HG02759 (cell line): Measurements from ENCODE around the gene CCDC160.
"Not testable (repeated sequence)": the region's sequence is repeated elsewhere in the genome, so short reads cannot be mapped to it uniquely, and the experiment has no call there.

ENCODE experiments used
- ATAC-seq: cut with Tn5 transposase; IDR thresholded peaks from one replicate; pipeline ENCODE4 v1.9.1; 2021; ENCODE audit warnings: mild to moderate bottlenecking, moderate library complexity; ENCODE audit not compliant: unreplicated experiment

Gene CCDC160

GRCh38 chrX:134236626-134237614 lies at the start of gene CCDC160:
Gene CCDC160, plus strand, starts transcription at chrX:134237182. Its CDS starts 7,619 bp downstream, at chrX:134244801.
- no peak for ATAC-seq

- ATAC-seq: no peak
Measured at GRCh38 chrX:134191281-134191680, 45.7 kb upstream of the CCDC160 start.

GRCh38 chrX:134194915-134195314 lies 42.1 kb upstream of the CCDC160 start:
- no peak for ATAC-seq

- no peak for ATAC-seq
Measured at GRCh38 chrX:134202561-134202960, 34.4 kb upstream of the CCDC160 start.

GRCh38 chrX:134206221-134206620 lies 30.8 kb upstream of the CCDC160 start:
- ATAC-seq: no peak

GRCh38 chrX:134210465-134210864 lies 26.5 kb upstream of the CCDC160 start:
- ATAC-seq: no peak

GRCh38 chrX:134235236-134235635 lies 1.7 kb upstream of the CCDC160 start:
- ATAC-seq: no peak

- ATAC-seq: not testable (repeated sequence)
Measured at GRCh38 chrX:134238144-134238543, 1.2 kb downstream of the CCDC160 start.

GRCh38 chrX:134239016-134239415 lies 2.0 kb downstream of the CCDC160 start:
- ATAC-seq: no peak

- no peak for ATAC-seq
Measured at GRCh38 chrX:134240209-134240608, 3.2 kb downstream of the CCDC160 start.

- no peak for ATAC-seq
Measured at GRCh38 chrX:134241960-134242619, 5.1 kb downstream of the CCDC160 start.

GRCh38 chrX:134244043-134244442 lies 7.1 kb downstream of the CCDC160 start:
- ATAC-seq: no peak

- no peak for ATAC-seq
Measured at GRCh38 chrX:134246282-134246681, 9.3 kb downstream of the CCDC160 start.

- ATAC-seq: no peak
Measured at GRCh38 chrX:134247492-134247891, 10.5 kb downstream of the CCDC160 start.

- ATAC-seq: no peak
Measured at GRCh38 chrX:134249241-134249640, 12.3 kb downstream of the CCDC160 start.

GRCh38 chrX:134251241-134251640 lies 14.3 kb downstream of the CCDC160 start:
- no peak for ATAC-seq

- no peak for ATAC-seq
Measured at GRCh38 chrX:134254511-134254910, 17.5 kb downstream of the CCDC160 start.

- no peak for ATAC-seq
Measured at GRCh38 chrX:134255555-134255954, 18.6 kb downstream of the CCDC160 start.

GRCh38 chrX:134256684-134257083 lies 19.7 kb downstream of the CCDC160 start:
- no peak for ATAC-seq

- no peak for ATAC-seq
Measured at GRCh38 chrX:134258202-134258601, 21.2 kb downstream of the CCDC160 start.

- ATAC-seq: not testable (repeated sequence)
Measured at GRCh38 chrX:134285934-134286333, 49.0 kb downstream of the CCDC160 start.

GRCh38 chrX:134287346-134287745 lies 50.4 kb downstream of the CCDC160 start:
- ATAC-seq: no peak
